Gastroesophageal sphincter (tissue), 3 donors: ENCODE results near the gene TLE7.

Experiments used
- EP300 ChIP-seq: sonication (generic); formaldehyde crosslinking; IDR thresholded peaks from one replicate; pipeline ENCODE4 v1.6.1; 2017; ENCODE audit warnings: antibody characterized with exemption, mild to moderate bottlenecking
- POLR2A ChIP-seq, 2 donors: fragments of 450-650 bp; IDR thresholded peaks; one replicate each; pipeline ENCODE4 v1.6.1; 2017; ENCODE audit warnings: antibody characterized with exemption in 2 of 2, mild to moderate bottlenecking in 2 of 2, moderate library complexity in 1 of 2
- POLR2AphosphoS5 ChIP-seq: sonication (generic); formaldehyde crosslinking; IDR thresholded peaks from one replicate; pipeline ENCODE4 v1.6.1; 2017; ENCODE audit warnings: antibody characterized with exemption
- TF ChIP-seq, protein P1 (sequence below), 4 experiments: fragments of 200-600 bp in 2 of 4; fragments of 450-650 bp in 2 of 4; sonication (generic) in 1 of 4; IDR thresholded peaks; one replicate each; pipeline ENCODE4 v1.5.1; 2017 to 2019; ENCODE audit warnings: antibody characterized with exemption in 4 of 4, mild to moderate bottlenecking in 2 of 4, moderate library complexity in 2 of 4

- no peak for TF ChIP-seq POLR2A (IDR thresholded peaks at IDR 0.05)
- no peak for TF ChIP-seq EP300
- TF ChIP-seq, protein P1, sequence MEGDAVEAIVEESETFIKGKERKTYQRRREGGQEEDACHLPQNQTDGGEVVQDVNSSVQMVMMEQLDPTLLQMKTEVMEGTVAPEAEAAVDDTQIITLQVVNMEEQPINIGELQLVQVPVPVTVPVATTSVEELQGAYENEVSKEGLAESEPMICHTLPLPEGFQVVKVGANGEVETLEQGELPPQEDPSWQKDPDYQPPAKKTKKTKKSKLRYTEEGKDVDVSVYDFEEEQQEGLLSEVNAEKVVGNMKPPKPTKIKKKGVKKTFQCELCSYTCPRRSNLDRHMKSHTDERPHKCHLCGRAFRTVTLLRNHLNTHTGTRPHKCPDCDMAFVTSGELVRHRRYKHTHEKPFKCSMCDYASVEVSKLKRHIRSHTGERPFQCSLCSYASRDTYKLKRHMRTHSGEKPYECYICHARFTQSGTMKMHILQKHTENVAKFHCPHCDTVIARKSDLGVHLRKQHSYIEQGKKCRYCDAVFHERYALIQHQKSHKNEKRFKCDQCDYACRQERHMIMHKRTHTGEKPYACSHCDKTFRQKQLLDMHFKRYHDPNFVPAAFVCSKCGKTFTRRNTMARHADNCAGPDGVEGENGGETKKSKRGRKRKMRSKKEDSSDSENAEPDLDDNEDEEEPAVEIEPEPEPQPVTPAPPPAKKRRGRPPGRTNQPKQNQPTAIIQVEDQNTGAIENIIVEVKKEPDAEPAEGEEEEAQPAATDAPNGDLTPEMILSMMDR (IDR thresholded peaks at IDR 0.05), result no peak
- TF ChIP-seq POLR2AphosphoS5, result no peak
Observed at GRCh38 chr16:71410146-71410545, 31.7 kb downstream of the TLE7 start.
